ENCODE results near the gene CNTNAP2.

The CNTNAP2 gene

DNA sequence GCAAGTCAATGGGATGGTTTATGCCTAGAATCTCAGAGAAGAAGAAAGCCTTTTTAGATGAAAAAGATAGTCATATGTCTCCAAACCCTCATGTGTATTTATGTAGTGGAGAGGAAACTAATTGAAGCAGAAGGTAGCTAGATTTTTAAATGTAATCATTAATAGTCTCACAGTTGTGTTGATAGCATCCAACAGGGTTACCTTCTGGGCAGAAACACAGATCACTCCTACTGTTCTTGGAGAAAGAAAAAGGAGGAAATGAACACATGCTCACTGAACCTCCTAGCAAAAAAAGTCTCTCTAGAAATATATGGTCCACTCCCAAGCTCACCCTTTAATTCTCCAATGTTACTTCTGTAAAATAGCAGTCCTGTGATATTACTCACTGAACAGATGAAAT lies 1696.7 kb downstream of the CNTNAP2 start:
- ChIA-PET POLR2A (no interaction called here), CTCF (interaction anchor here (0.7 kb wide), 1 partner anchor 308 kb away, joined by 4 read pairs; no protein-coding TSS in a partner anchor)
- H3K4me1 ChIP-seq (ENCODE audit: control insufficient read depth, insufficient read depth, low read length): no peaks in the 10 kb centered on the region
- H3K4me3 ChIP-seq (ENCODE audit: low read depth, low read length): no peak overlapping the region
- no peaks in the 10 kb centered on the region for H3K36me3 ChIP-seq (ENCODE audit: control insufficient read depth in 2 of 2, insufficient read depth in 1 of 2, low read length in 2 of 2)
- no peaks in the 10 kb centered on the region for H3K9me3 ChIP-seq (ENCODE audit: control insufficient read depth, insufficient read depth, low read depth, low read length)
- TF ChIP-seq ZBTB8A (tag by site-specific recombination; IDR thresholded peaks at IDR 0.05) (no peak), SP2 (tag by site-specific recombination; IDR thresholded peaks at IDR 0.05) (no peak), ZNF658 (tag by site-specific recombination; IDR thresholded peaks at IDR 0.05) (no peak), PRDM1 (tag by site-specific recombination; IDR thresholded peaks at IDR 0.05) (no peak), GFI1B (tag by site-specific recombination; IDR thresholded peaks at IDR 0.05) (no peak), ZNF777 (tag by site-specific recombination; IDR thresholded peaks at IDR 0.05; ENCODE audit: borderline replicate concordance) (no peak), EGR2 (tag by site-specific recombination; IDR thresholded peaks at IDR 0.05; ENCODE audit: low read depth) (no peak), ZBTB11 (tag by site-specific recombination; conservative IDR thresholded peaks at IDR 0.05; ENCODE audit: low read depth) (no peak), ZNF335 (tag by site-specific recombination; conservative IDR thresholded peaks at IDR 0.05) (no peak), ZNF501 (tag by site-specific recombination; IDR thresholded peaks at IDR 0.05) (no peak), YY1 (tag by site-specific recombination; IDR thresholded peaks at IDR 0.05) (no peak), ZNF211 (tag by site-specific recombination; IDR thresholded peaks at IDR 0.05; ENCODE audit: low read depth) (no peak), SCRT1 (tag by site-specific recombination; IDR thresholded peaks at IDR 0.05; ENCODE audit: borderline replicate concordance) (no peak), SETDB1 (IDR thresholded peaks at IDR 0.05; ENCODE audit: insufficient read length, low read length) (no peak), BCL11B (tag by site-specific recombination; IDR thresholded peaks at IDR 0.05; ENCODE audit: low read depth) (no peak), ZNF623 (tag by site-specific recombination; IDR thresholded peaks at IDR 0.05) (no peak), ZBTB20 (tag by site-specific recombination; IDR thresholded peaks at IDR 0.05) (no peak), TCF7L2 (IDR thresholded peaks at IDR 0.05; ENCODE audit: borderline replicate concordance, low read depth, low read length) (no peak), HOXC10 (CRISPR knock-in tag; IDR thresholded peaks at IDR 0.05) (no peak)
- no peak overlapping the region for H3K27ac ChIP-seq (ENCODE audit: extremely low read depth, low read depth, low read length)

GRCh38 chr7:147818317-147818716 lies 1701.7 kb downstream of the CNTNAP2 start:
- ChIA-PET POLR2A (no interaction called here), CTCF (no interaction called here)
- Histone ChIP-seq H3K4me3 (ENCODE audit: low read depth, low read length) (no peak overlapping the region), H3K27ac (ENCODE audit: extremely low read depth, low read depth, low read length) (no peak overlapping the region), H3K4me1 (ENCODE audit: control insufficient read depth, insufficient read depth, low read length) (no peaks in the 10 kb centered on the region), H3K9me3 (ENCODE audit: control insufficient read depth, insufficient read depth, low read depth, low read length) (no peaks in the 10 kb centered on the region), H3K36me3 (ENCODE audit: control insufficient read depth in 2 of 2, insufficient read depth in 1 of 2, low read length in 2 of 2) (no peaks in the 10 kb centered on the region)
- TF ChIP-seq MZF1 (tag by site-specific recombination; IDR thresholded peaks at IDR 0.05; ENCODE audit: borderline replicate concordance) (no peak), ZNF404 (tag by site-specific recombination; IDR thresholded peaks at IDR 0.05) (no peak)

- no peak overlapping the region for H3K27ac ChIP-seq (ENCODE audit: extremely low read depth, low read depth, low read length)
- no peaks in the 10 kb centered on the region for H3K9me3 ChIP-seq (ENCODE audit: control insufficient read depth, insufficient read depth, low read depth, low read length)
- no peaks in the 10 kb centered on the region for H3K36me3 ChIP-seq (ENCODE audit: control insufficient read depth in 2 of 2, insufficient read depth in 1 of 2, low read length in 2 of 2)
- ChIA-PET POLR2A (no interaction called here), CTCF (no interaction called here)
- TF ChIP-seq GFI1B (tag by site-specific recombination; IDR thresholded peaks at IDR 0.05): no peak
- TF ChIP-seq ZNF16 (tag by site-specific recombination; IDR thresholded peaks at IDR 0.05; ENCODE audit: low read depth): no peak
- no peak for TF ChIP-seq ZNF266 (tag by site-specific recombination; IDR thresholded peaks at IDR 0.05; ENCODE audit: low read depth)
- TF ChIP-seq SCRT2 (tag by site-specific recombination; IDR thresholded peaks at IDR 0.05): no peak
- no peak for TF ChIP-seq ZNF707 (tag by site-specific recombination; IDR thresholded peaks at IDR 0.05)
- TF ChIP-seq ZNF18 (tag by site-specific recombination; IDR thresholded peaks at IDR 0.05): no peak
- no peak for TF ChIP-seq ZNF548 (tag by site-specific recombination; IDR thresholded peaks at IDR 0.05)
- no peak for TF ChIP-seq KLF9 (tag by site-specific recombination; IDR thresholded peaks at IDR 0.05; ENCODE audit: low read depth)
- TF ChIP-seq ZNF621 (tag by site-specific recombination; IDR thresholded peaks at IDR 0.05): no peak
- no peak overlapping the region for H3K4me3 ChIP-seq (ENCODE audit: low read depth, low read length)
- H3K4me1 ChIP-seq (ENCODE audit: control insufficient read depth, insufficient read depth, low read length): no peaks in the 10 kb centered on the region
Observed at GRCh38 chr7:147824671-147825070, 1708.1 kb downstream of the CNTNAP2 start.
